Urinary bladder (tissue), 4 donors: ENCODE data around the gene FIGNL2. TPM values are rescaled to one million over a fixed set of nuclear protein-coding genes. Genes with fewer than 3 reads are reported as not detected.

Experiments
- DNase-seq: peaks from one replicate; pipeline ENCODE4 v3.0.0-alpha.2; 2015; ENCODE audit errors: extremely low spot score
- H3K27ac ChIP-seq: one replicate; pipeline ENCODE4 v1.5.1; 2013; ENCODE audit warnings: low read depth, mild to moderate bottlenecking, moderate library complexity
- H3K36me3 ChIP-seq: one replicate; pipeline ENCODE4 v1.6.1; 2013; ENCODE audit warnings: mild to moderate bottlenecking, moderate library complexity; ENCODE audit not compliant: insufficient read depth
- H3K4me1 ChIP-seq: one replicate; pipeline ENCODE4 v1.6.1; 2013; ENCODE audit warnings: mild to moderate bottlenecking, moderate library complexity; ENCODE audit not compliant: insufficient read depth
- H3K4me3 ChIP-seq: one replicate; pipeline ENCODE4 v1.5.1; 2013; ENCODE audit warnings: low read depth, low read length
- WGBS: extraction: QIAGEN DNeasy Blood & Tissue Kit; methylation state at CpG from one replicate; pipeline ENCODE4 v1.1.7; 2013; 5-methylcytosine and 5-hydroxymethylcytosine counted together
- polyA plus RNA-seq: library from polyadenylated mRNA; stranded (reverse); fragments of 200-250 nt; gene quantifications from one replicate; pipeline ENCODE4 v1.2.3, GENCODE V29; 2013
- total RNA-seq: library from RNA; depleted of rRNA; stranded (reverse); fragments of >200 nt; gene quantifications from one replicate; pipeline ENCODE4 v1.2.3, GENCODE V29; 2014
- donor health status: healthy with polysubstance abuse.
- donor health status: healthy.

Gene FIGNL2
- total and polyA plus RNA-seq, 2 donors = 0.33 to 0.53 TPM

DNA sequence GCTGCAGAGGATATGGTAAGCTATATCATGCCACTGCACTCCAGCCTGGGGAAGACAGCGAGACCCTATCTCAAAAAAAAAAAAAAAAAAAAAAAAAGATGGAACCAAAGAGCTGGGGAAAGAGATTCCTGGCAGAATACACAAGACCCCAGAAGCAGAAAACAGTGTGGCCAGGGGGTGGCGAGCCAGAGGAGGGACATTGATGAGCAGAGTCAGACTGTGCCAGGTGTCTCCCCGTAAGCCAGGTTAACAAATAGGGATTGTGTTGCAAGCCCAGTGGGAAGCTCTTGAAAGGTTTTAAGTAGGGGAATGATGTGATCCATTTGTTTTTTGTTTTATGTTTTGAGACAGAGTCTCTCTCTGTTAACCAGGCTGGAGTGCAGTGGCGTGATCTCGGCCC, 56.1 kb downstream of the FIGNL2 start:
- no peak overlapping the region for H3K27ac ChIP-seq
- no peak for DNase-seq
- WGBS = 96% methylated on average over 5 of the region's 5 CpGs
- no peaks in the 10 kb centered on the region for H3K4me1 ChIP-seq
- no peaks in the 10 kb centered on the region for H3K36me3 ChIP-seq
- no peak overlapping the region for H3K4me3 ChIP-seq

DNA sequence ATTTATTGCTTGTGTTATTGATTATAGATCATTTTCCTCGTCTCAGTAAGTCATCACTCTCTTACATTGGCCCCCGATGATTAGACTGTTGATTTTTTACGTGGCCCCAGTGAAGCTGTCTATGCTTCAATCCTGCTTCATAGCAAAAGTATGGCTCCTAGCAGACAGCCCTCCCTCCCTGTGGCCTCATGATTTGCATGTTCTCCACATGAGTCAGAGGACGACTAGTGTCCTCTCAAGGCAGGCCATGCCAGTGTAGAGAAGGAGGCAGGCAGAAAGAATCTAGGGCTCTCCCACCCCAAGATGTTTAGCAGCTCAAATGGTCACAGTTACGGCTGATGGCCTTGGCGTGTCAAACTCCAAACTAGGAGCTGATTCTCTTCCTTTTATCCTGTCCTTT, 59.6 kb downstream of the FIGNL2 start:
- no peaks in the 10 kb centered on the region for H3K36me3 ChIP-seq
- H3K27ac ChIP-seq = no peak overlapping the region
- no peaks in the 10 kb centered on the region for H3K4me1 ChIP-seq
- no peak overlapping the region for H3K4me3 ChIP-seq
- WGBS = 83% methylated on average over 6 of the region's 6 CpGs
- DNase-seq = no peak

DNA sequence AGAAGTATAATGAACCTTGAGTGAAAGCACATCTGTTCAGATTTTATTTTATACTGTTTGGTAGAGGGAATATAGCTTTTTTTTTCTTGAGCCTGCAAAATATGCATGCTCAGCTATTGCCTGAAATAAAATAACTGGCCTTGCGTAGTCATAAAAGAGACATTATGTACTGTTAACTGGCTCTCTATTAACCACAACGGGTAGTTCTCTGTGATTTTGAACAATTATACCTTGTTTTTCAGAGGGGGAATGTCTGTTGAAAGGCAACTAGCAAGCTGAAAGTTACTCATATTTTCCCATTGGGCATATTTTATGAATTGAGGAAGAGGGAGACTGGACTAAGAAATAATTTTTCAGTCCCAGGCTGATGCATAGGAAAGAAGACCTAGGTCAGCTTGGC, 62.6 kb downstream of the FIGNL2 start:
- DNase-seq = no peak
- 84% methylated on average over 2 of the region's 2 CpGs for WGBS
- Histone ChIP-seq H3K36me3 (no peaks in the 10 kb centered on the region), H3K4me3 (no peak overlapping the region), H3K4me1 (no peaks in the 10 kb centered on the region), H3K27ac (no peak overlapping the region)

DNA sequence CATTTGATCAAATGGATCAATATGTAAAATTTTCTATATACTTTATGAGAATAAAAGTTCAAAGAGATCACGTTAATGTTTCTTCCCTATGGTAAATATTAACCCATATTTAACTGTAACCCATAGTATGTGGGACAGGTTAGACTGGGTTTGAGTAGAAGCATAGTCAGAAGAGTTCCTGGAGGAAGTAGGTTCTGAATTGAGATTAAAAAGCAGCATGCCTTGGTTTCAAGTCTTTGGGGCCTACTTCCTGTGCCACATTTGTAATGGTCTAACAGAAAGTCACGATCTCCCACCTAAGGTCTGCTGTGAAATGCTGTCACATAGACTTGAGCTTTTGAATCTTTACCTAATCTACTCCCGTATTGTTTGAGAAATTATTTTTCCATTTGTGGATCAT, 63.8 kb downstream of the FIGNL2 start:
- no peak for DNase-seq
- Histone ChIP-seq H3K27ac (no peak overlapping the region), H3K4me3 (no peak overlapping the region), H3K4me1 (no peaks in the 10 kb centered on the region), H3K36me3 (no peaks in the 10 kb centered on the region)
- 82% methylated on average over 3 of the region's 3 CpGs for WGBS

DNA sequence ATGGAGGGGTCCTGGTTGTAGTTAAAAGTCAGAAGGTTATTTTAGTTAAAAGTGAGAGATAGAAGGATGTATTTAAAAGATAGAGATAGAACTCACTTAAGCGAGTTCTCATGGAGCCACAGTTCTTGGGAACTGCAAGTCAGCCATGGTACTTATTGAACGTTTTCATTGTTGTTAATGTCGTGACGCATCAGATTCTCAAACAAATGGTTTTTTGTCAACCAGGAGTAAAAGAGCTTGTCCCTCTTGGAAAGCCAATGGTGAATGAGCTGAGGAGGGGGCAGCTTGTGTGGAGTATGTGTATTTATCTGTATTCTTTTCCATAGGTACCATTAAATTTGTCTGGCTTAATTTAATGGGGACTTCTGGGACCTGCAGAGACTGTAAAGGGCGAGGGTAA, 68.6 kb downstream of the FIGNL2 start:
- no peak overlapping the region for H3K27ac ChIP-seq
- no peak overlapping the region for H3K4me3 ChIP-seq
- no peak for DNase-seq
- 79% methylated on average over 5 of the region's 5 CpGs for WGBS
- no peaks in the 10 kb centered on the region for H3K4me1 ChIP-seq
- H3K36me3 ChIP-seq = no peaks in the 10 kb centered on the region

DNA sequence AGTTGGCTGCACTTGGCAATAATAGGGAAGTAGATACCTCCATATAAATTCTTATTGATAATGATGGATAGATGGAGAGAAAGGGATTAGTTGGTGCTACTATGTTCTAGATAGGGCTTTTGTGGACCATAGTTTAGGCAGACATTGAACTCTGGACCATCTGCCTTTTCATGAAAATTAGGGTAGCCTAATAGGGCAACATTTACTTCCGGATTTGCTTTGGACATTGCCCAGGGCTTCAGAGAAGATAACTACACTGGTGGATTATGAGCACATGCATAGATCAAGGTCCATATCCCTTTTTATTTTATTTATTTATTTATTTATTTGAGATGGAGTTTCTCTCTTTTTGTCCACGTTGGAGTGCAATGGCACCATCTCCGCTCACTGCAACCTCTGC, 70.5 kb downstream of the FIGNL2 start:
- Histone ChIP-seq H3K4me3 (no peak overlapping the region), H3K4me1 (no peaks in the 10 kb centered on the region), H3K27ac (no peak overlapping the region), H3K36me3 (no peaks in the 10 kb centered on the region)
- 92% methylated on average over 3 of the region's 3 CpGs for WGBS
- DNase-seq = no peak

DNA sequence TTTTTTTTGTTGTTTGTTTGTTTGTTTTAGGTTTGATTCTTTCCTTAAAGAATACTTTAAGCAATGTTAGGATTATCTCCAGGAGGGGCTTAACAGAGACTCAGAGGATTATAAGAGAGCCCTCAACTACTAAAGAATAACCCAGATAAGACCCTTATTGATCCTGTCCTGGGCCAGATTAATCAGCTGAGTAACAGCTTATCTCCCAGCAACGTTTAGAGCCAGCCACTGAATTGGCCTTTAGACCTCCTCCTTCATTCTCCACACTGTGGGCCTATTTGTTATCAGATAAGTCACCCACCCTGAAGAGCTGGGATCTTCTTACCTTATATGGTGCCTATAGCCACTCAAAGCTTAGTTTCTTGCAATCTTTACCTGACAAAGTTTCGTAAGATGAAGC, 71.1 kb downstream of the FIGNL2 start:
- no peak for DNase-seq
- Histone ChIP-seq H3K36me3 (no peaks in the 10 kb centered on the region), H3K4me1 (no peaks in the 10 kb centered on the region), H3K27ac (no peak overlapping the region), H3K4me3 (no peak overlapping the region)
- 55% methylated on average over 2 of the region's 2 CpGs for WGBS

DNA sequence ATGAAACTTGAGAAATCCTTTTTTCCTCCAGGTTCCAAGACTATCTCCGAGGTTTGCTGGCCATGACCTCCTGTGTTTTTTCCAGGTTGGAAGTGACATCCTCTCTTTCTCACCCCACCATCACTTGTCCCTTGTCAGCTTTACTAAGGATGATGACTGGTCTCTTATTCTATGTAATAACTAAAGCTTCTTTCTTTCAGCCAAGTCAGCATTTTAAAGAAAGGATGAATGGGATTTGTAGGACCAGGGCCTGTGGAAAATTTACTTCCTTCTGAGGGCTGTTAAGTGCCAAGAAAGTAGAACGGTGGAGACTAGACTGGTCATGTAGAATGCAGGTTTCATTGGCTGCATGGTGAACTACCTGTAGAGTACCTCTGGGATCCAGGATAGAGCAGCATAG, 73.6 kb downstream of the FIGNL2 start:
- Histone ChIP-seq H3K27ac (no peak overlapping the region), H3K36me3 (no peaks in the 10 kb centered on the region), H3K4me3 (no peak overlapping the region), H3K4me1 (no peaks in the 10 kb centered on the region)
- no peak for DNase-seq
- 69% methylated on average over 2 of the region's 2 CpGs for WGBS

DNA sequence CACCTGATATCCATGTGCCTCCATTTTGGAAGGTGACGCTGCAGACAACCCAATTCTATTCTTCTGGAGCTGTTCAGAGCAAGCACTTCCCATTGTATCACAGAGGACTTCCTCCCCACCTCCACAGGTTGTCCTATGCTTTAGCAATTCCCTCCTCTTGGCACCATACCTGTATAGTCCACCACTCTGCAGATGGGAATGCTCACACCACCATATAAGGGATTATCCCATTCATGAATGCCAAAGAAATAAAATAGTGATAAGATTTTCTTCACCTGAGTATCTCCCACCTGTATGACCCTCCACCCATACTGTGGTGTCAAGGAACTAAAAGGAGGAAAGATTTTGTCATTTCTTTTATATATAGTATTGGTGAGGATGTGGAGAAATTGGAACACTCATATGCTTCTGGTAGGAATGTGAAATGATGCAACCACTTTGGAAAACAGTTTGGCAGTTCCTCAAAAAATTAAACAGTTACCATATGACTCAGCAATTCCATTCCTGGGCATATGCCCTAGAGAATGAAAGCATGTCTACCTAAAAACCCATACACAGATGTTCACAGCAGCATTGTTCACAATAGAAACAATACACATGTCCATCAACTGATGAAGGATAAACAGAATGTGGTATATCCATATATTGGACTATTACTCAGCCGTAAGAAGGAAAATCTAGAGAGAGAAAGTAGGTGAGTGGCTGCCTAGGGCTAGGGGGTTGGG, 75.2 kb downstream of the FIGNL2 start:
- Histone ChIP-seq H3K4me1 (no peaks in the 10 kb centered on the region), H3K36me3 (no peaks in the 10 kb centered on the region), H3K4me3 (no peak overlapping the region), H3K27ac (no peak overlapping the region)
- no peak for DNase-seq
- WGBS = 95% methylated on average over 2 of the region's 2 CpGs

DNA sequence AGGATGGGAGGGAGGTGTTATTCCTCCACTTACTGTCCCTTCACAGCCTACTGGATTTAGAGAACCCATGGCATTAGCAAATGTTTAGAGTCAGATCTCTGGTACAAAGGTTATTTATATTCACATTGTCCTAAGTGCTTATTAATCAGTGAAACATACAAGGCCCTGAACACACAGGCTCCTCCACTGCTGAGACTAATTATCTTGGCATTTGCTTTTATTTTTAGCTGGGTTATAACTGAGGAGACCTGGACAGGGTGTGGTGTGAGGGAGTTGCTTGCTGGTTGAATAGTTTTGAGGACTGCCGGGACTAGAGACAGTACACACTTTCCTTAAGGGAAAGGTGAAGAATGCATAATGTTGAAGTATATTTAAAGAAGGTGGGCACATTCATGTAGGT, 77.5 kb downstream of the FIGNL2 start:
- no peak overlapping the region for H3K27ac ChIP-seq
- H3K4me3 ChIP-seq = no peak overlapping the region
- WGBS = 86% methylated on average over 1 of the region's 1 CpG
- no peaks in the 10 kb centered on the region for H3K36me3 ChIP-seq
- H3K4me1 ChIP-seq = no peaks in the 10 kb centered on the region
- no peak for DNase-seq

Other genes with a start within 250 kb of the FIGNL2 start
- gene ANKRD33, start 39.4 kb upstream of the FIGNL2 start, total RNA-seq = not detected
- not detected for gene ANKRD33, start 39.4 kb upstream of the FIGNL2 start, polyA plus RNA-seq
- 47.9 TPM for gene ACVRL1, start 58.8 kb upstream of the FIGNL2 start, total RNA-seq
- 71.7 TPM for gene ACVRL1, start 58.8 kb upstream of the FIGNL2 start, polyA plus RNA-seq
- gene ACVR1B, start 103.0 kb upstream of the FIGNL2 start, total RNA-seq = 9.5 TPM
- 14.8 TPM for gene ACVR1B, start 103.0 kb upstream of the FIGNL2 start, polyA plus RNA-seq
- 13.0 TPM for gene TAMALIN, start 158.2 kb upstream of the FIGNL2 start, total RNA-seq
- 51.8 TPM for gene TAMALIN, start 158.2 kb upstream of the FIGNL2 start, polyA plus RNA-seq
- gene NR4A1, start 202.7 kb upstream of the FIGNL2 start, total RNA-seq = 18.3 TPM
- 307 TPM for gene NR4A1, start 202.7 kb upstream of the FIGNL2 start, polyA plus RNA-seq
- 20.4 TPM for gene ATG101, start 221.3 kb upstream of the FIGNL2 start, total RNA-seq
- gene ATG101, start 221.3 kb upstream of the FIGNL2 start, polyA plus RNA-seq = 46.4 TPM
- gene SMIM41, start 231.0 kb upstream of the FIGNL2 start, total RNA-seq = 3.4 TPM
- 5.5 TPM for gene SMIM41, start 231.0 kb upstream of the FIGNL2 start, polyA plus RNA-seq